Activated T-cell treated with anti-CD3 and anti-CD28 coated beads, Interleukin-2, amount 50 U/mL, for 4 hours (primary cell): ENCODE measurements around the gene EHBP1. TPM values are rescaled to one million over a fixed set of nuclear protein-coding genes. Genes with fewer than 3 reads are reported as not detected.

Experiments
- ATAC-seq, 2 donors: fragments of 200-7000 bp; cut with Tn5 transposase; one replicate each; pipeline ENCODE4 v1.10.0; 2021
- DNase-seq: peaks from one replicate; pipeline ENCODE4 v3.0.0-alpha.2; 2020
- H3K27me3 Mint-ChIP-seq: one replicate; pipeline ENCODE4 v1.8.0; 2021; ENCODE audit warnings: low read depth, mixed read lengths
- H3K36me3 Mint-ChIP-seq: one replicate; pipeline ENCODE4 v1.8.0; 2022; ENCODE audit warnings: mixed read lengths; ENCODE audit not compliant: insufficient read depth
- H3K4me1 Mint-ChIP-seq: one replicate; pipeline ENCODE4 v1.8.0; 2021; ENCODE audit warnings: low read depth, mixed read lengths
- H3K4me3 Mint-ChIP-seq: one replicate; pipeline ENCODE4 v1.8.0; 2021; ENCODE audit warnings: mild to moderate bottlenecking, moderate library complexity, mixed read lengths
- H3K9me3 Mint-ChIP-seq: one replicate; pipeline ENCODE4 v1.8.0; 2021; ENCODE audit warnings: mixed read lengths
- total RNA-seq, 3 donors: library from RNA; stranded (reverse); gene quantifications; one replicate each; pipeline ENCODE4 v1.2.1, GENCODE V29; 2021

The EHBP1 gene
- total RNA-seq, 3 donors from 2014 or later = 19.8 to 21.4 (median 20.2) TPM

DNA sequence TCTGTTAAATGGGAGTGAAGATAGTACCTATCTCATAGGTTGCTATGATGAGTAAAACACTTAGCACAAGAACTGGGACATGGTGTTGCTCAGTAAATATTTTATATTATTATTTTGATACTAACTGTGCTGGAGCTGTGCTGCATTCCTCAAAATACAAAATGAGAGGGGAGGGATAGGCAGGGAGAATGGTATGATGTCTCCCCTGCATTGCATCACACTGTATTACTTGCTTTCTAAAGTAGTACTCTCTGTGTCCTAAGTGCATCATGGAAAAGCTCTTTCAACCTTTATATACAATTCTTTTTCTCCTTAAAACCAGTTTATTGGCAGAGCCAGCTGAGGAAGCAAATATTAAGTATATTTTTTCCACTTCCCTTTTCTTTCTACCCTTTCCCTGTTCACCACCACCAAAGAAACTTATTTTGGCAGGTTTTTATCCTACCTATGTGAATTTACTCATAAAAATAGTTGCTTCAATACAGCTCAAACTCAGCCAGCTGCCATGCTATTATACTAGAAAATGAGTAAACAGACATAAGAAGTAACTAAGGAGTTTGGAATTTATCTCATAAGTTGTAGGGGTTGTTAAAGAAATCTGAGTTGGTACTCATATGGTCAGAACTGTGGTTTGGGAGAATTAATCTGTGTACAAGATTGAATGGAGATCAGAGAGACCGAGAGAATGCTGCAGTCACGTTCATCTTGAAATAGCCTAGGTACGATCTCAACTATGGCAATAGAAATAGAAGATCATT is 60.3 kb downstream of the EHBP1 start:
- Mint-ChIP-seq H3K27me3 (no peaks in the 10 kb centered on the region), H3K4me1 (peaks cover 5% of the 10 kb centered on the region), H3K36me3 (peaks cover 2% of the 10 kb centered on the region), H3K4me3 (no peak overlapping the region), H3K9me3 (no peaks in the 10 kb centered on the region)
- DNase-seq (no peak), ATAC-seq (no peak)

DNA sequence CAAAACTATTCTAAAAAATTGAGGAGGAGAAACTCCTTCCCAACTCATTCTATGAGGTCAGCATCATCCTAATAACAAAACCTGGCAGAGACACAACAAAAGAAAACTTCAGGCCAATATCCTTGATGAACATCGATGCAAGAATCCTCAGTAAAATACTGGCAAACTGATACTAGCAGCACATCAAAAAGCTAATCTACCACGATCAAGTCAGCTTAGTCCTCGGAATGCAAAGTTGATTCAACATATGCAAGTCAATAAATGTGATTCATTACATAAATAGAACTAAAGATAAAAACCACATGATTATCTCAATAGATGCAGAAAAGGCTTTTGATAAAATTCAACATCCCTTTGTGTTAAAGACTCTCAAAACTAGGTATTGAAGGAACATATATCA is 63.1 kb downstream of the EHBP1 start:
- Mint-ChIP-seq H3K4me3 (no peak overlapping the region), H3K9me3 (no peaks in the 10 kb centered on the region), H3K4me1 (peaks cover 3% of the 10 kb centered on the region), H3K36me3 (peaks cover 2% of the 10 kb centered on the region), H3K27me3 (no peaks in the 10 kb centered on the region)
- ATAC-seq (no peak), DNase-seq (no peak)

DNA sequence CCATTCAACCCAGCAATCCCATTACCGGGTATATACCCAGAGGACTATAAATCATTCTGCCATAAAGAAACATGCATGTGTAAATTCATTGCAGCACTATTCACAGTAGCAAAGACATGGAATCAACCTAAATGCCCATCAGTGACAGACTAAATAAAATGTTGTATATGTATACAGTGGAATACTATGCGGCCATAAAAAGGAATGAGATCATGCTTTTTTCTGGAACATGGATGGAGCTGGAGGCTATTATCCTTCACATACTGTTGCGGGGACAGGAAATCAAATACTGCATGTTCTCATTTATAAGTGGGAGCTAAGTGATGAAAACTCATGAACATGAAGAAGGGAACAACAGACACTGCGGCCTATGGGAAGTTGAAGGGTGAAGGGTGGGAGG is 65.1 kb downstream of the EHBP1 start:
- no peaks in the 10 kb centered on the region for H3K9me3 Mint-ChIP-seq
- H3K4me1 Mint-ChIP-seq = peaks cover 3% of the 10 kb centered on the region
- H3K4me3 Mint-ChIP-seq = no peak overlapping the region
- no peak for ATAC-seq
- H3K36me3 Mint-ChIP-seq = peaks cover 2% of the 10 kb centered on the region
- no peaks in the 10 kb centered on the region for H3K27me3 Mint-ChIP-seq
- DNase-seq = no peak

DNA sequence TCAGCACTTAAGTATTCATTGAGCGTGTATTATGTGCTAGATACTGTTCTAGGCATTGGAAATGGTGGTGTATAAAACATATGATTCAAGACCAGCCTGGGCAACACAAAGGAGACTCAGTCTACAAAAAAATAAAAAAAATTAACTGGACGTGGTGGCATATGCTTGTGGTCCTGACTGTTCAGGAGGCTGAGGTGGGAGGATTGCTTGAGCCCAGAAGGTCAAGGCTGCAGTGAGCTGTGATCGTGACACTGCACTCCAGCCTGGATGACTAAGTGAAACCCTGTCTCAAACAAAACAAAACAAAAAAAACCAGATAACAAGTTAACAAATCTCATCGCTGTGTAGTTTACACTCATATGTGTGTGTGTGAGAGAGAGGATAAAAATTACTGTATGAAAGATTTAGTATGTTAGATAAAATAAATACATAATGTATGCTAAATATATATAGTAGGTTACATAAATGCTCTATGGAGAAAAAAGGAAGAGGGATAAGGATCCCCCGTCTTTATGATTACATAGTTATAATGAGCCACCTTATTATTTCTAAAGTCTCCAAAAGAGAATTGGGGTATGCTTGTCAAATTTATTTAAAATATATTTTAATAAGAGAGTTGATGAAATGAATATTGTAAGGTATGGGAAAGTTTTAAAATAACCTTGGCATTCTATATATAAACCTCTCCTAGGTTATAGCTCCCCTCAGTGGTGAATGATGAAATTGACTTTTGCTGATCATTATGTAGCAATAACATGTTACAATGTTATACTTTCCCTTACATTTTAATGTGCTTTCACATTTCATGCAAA is 69.2 kb downstream of the EHBP1 start:
- no peak for DNase-seq
- ATAC-seq = no peak
- H3K27me3 Mint-ChIP-seq = no peaks in the 10 kb centered on the region
- peaks cover 2% of the 10 kb centered on the region for H3K36me3 Mint-ChIP-seq
- H3K4me1 Mint-ChIP-seq = peaks cover 3% of the 10 kb centered on the region
- no peak overlapping the region for H3K4me3 Mint-ChIP-seq
- no peaks in the 10 kb centered on the region for H3K9me3 Mint-ChIP-seq

DNA sequence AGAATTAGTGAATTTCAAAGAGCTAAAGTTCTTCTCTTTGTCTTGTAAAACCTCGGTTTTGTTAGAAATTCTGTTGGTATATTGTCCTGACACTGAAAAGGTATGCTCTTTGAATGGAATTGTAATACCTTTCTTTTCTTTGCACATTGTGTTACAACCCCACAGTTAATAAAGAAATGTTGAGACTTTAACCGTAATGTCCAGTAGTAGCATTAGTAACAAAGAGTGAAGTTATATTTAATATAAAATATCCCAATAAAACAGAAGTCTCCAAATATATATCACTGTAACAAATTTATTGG is 69.8 kb downstream of the EHBP1 start:
- Mint-ChIP-seq H3K9me3 (no peaks in the 10 kb centered on the region), H3K4me3 (no peak overlapping the region), H3K27me3 (no peaks in the 10 kb centered on the region), H3K36me3 (no peaks in the 10 kb centered on the region), H3K4me1 (peaks cover 3% of the 10 kb centered on the region)
- ATAC-seq (no peak), DNase-seq (no peak)

DNA sequence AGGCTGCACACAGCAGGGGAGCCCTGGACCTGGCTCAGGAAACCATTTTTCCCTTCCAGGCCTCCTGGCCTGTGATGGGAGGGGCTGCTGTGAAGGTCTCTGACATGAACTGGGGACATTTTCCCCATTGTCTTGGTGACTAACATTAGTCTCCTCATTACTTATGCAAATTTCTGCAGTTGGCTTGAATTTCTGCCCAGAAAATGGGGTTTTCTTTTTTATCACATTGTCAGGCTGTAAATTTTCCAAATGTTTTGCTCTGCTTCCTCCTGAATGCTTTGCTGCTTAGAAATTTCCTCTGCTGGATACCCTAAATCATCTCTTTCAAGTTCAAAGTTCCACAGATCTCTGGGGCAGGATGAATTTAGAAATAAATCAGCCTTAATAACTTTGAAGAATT is 78.2 kb downstream of the EHBP1 start:
- no peak for ATAC-seq
- Mint-ChIP-seq H3K9me3 (peaks cover 5% of the 10 kb centered on the region), H3K4me1 (no peaks in the 10 kb centered on the region)

DNA sequence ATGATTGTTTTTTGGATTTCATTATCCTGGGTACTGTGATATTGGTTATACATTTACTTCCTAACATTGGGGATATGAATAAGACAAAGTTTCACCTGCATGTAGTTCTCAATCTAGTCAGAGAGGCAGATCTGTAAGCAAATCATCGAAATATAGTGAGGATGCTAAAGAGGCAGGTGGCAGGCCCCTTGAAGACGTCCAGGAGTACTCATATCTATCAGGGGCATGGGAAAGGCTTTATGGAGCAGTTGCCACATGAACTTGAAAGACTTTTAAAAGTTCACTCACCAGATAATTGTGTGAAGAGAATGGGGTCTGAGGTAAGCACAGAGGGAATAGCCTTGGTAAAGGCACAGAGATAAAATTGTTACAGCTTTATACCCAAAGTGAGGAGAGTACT is 78.8 kb downstream of the EHBP1 start:
- H3K4me3 Mint-ChIP-seq = no peak overlapping the region
- ATAC-seq (no peak), DNase-seq (no peak)
- peaks cover 5% of the 10 kb centered on the region for H3K9me3 Mint-ChIP-seq
- peaks cover 7% of the 10 kb centered on the region for H3K36me3 Mint-ChIP-seq
- H3K4me1 Mint-ChIP-seq = no peaks in the 10 kb centered on the region
- no peaks in the 10 kb centered on the region for H3K27me3 Mint-ChIP-seq

More for the DNA sequence above, 78.2 kb downstream of the EHBP1 start:
- no peak for DNase-seq
- H3K27me3 Mint-ChIP-seq = no peaks in the 10 kb centered on the region
- H3K4me3 Mint-ChIP-seq = no peak overlapping the region
- H3K36me3 Mint-ChIP-seq = peaks cover 7% of the 10 kb centered on the region

DNA sequence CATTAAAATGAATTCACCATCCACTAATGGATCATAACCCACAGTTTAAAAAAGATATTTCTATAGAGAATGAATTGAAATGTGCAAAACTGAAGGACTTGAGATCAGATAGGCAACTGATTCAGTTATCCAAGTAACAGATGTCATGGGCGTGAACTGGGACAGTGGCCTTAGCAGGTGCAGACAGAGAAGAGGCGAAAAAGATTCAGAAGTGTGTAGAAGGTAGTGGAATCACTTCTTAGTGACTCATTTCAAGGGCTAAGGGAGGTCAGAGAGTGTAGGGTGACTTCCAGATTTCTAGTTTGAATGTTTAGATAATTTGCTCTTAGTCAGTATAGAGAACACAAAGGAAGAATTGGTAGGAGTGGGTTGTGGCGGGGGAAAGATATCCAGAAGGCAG is 79.7 kb downstream of the EHBP1 start:
- Mint-ChIP-seq H3K9me3 (peaks cover 5% of the 10 kb centered on the region), H3K4me3 (no peak overlapping the region), H3K36me3 (peaks cover 7% of the 10 kb centered on the region), H3K4me1 (no peaks in the 10 kb centered on the region), H3K27me3 (no peaks in the 10 kb centered on the region)
- ATAC-seq (no peak), DNase-seq (no peak)

DNA sequence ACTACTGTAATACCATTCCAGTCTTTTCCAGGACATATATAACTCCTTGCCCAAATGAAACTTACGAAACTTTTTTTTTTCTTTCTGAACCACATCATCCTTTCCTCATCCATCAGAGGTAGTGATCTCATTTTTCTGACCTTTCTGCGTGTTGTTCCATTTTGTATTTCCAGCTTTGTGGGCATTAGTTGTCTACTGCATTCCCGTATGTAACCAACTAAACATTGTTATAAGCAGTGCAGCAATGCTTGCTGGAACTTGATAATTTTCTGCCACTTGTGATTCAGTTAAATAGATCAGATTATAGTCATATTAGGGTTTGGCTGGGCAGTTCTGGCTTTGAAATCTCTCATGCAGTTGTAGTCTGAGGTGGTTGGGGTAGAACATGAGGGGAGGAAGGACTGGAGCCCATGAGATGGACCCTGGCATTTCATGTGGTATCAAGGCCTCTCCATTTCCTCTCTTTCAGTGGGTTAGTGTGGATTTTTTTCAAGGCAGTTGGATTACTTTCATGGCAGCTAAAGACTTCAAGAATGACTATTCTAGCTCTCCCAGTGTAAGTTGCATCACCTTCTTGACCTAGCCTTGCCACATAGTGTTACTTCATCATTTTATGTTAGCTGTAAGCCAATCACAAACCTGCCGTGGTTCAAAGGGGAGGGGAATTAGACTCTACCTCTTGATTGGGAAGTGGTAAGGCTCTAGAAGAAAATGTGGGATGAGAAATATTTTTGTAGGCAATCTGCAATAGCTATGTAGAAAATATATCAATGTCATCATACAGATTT is 80.5 kb downstream of the EHBP1 start:
- DNase-seq (no peak), ATAC-seq (no peak)
- Mint-ChIP-seq H3K36me3 (peaks cover 7% of the 10 kb centered on the region), H3K27me3 (no peaks in the 10 kb centered on the region), H3K9me3 (peaks cover 5% of the 10 kb centered on the region), H3K4me1 (no peaks in the 10 kb centered on the region), H3K4me3 (no peak overlapping the region)

DNA sequence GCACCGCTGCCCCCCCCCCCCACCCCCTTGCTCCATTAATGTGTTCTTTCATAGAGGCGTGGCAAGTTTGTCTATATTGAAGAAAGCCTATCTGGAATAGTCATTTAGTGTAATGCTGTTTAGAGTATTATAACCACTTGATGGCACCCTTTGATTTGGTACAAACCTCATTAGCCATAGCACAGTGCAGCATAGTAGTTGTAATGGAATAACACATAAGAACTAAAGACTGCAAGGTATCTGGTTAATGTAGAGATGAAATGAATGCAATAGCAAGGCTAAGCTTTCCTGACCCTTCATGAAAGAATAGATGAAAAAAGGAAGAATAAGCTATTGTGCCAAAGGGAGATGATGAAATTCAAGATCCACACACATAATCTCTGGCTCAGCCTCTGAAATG is 81.9 kb downstream of the EHBP1 start:
- Mint-ChIP-seq H3K4me3 (no peak overlapping the region), H3K9me3 (peaks cover 5% of the 10 kb centered on the region), H3K27me3 (no peaks in the 10 kb centered on the region), H3K36me3 (peaks cover 4% of the 10 kb centered on the region), H3K4me1 (no peaks in the 10 kb centered on the region)
- ATAC-seq (no peak), DNase-seq (no peak)

DNA sequence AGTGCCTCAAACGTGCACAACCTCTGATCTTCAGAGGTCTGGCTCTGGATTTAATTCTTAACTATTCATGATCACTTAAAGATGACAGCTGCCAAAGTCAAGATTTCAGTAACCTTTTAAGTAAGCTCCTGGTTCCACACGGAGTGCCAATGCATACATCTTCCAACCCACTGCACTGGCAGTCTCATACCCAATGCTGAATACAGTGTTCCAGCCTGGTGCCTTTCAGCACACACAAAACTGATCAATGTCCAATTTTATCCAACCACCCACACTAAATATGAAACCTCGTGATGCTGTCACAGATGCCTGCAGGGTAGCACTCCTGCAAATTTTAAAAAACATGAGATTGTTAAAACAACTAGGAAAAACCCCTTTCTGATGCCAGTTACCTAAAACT is 84.0 kb downstream of the EHBP1 start:
- H3K4me1 Mint-ChIP-seq = no peaks in the 10 kb centered on the region
- ATAC-seq = no peak
- no peaks in the 10 kb centered on the region for H3K36me3 Mint-ChIP-seq
- no peaks in the 10 kb centered on the region for H3K27me3 Mint-ChIP-seq
- no peaks in the 10 kb centered on the region for H3K9me3 Mint-ChIP-seq
- H3K4me3 Mint-ChIP-seq = no peak overlapping the region
- no peak for DNase-seq

DNA sequence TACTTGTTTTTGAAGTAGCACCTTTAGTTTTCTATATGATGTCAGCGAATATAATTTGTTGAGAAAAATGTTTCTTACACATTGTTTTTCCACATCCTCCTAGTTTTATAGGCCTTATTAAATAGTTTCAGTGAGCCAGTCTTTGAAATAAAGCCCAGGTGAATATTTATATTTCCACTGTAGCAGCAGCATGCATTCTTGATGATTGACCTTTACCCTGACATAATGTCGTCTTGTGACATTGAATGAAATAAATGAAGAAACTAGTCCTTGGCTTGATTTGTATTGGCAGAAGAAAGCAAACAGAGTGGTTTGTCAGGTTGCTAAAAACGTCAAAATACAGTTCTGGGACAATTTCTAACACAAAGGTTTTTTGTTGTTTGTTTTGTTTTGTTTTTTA is 84.4 kb downstream of the EHBP1 start:
- Mint-ChIP-seq H3K9me3 (no peaks in the 10 kb centered on the region), H3K36me3 (no peaks in the 10 kb centered on the region), H3K4me1 (no peaks in the 10 kb centered on the region), H3K27me3 (no peaks in the 10 kb centered on the region), H3K4me3 (no peak overlapping the region)
- DNase-seq (no peak), ATAC-seq (no peak)

DNA sequence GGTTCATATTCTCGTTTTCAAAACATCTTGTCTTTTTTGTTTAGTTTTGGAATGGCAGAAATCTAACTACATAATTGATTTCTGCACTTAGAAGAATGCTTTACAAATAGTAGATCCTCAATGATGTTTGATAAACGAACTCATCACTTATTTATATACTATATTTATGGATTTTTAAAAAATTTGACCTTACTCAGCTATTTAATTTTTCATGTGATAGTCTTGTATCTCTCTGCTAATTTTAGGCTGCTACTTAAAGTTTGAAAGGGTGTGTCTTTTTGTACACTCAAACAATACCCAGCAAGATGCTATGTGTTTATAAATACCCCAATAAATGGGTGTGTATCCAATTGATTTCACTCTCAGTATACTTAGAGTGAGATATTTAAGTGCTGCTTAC is 86.9 kb downstream of the EHBP1 start:
- Mint-ChIP-seq H3K4me1 (no peaks in the 10 kb centered on the region), H3K27me3 (no peaks in the 10 kb centered on the region), H3K9me3 (no peaks in the 10 kb centered on the region), H3K36me3 (no peaks in the 10 kb centered on the region), H3K4me3 (no peak overlapping the region)
- ATAC-seq (no peak), DNase-seq (no peak)

DNA sequence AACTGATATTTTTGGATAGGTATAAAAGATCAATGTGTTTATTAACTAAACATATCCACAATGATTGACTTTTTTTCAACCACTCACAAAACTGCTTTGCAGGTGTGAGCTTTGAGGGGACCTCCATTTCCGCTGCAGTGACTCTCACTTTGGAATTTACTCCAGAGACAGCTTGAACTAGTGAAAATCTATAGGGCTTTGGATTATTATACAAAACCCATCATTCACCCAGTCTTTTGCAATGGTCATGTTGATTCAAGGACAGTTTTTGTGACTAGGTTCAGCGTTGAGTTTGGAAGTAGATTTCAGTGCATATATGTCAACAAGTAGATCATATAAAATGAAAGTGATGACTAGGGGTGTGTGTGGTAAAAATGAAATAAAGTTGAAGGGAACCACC is 87.7 kb downstream of the EHBP1 start:
- Mint-ChIP-seq H3K36me3 (no peaks in the 10 kb centered on the region), H3K9me3 (no peaks in the 10 kb centered on the region), H3K4me3 (no peak overlapping the region), H3K4me1 (no peaks in the 10 kb centered on the region), H3K27me3 (no peaks in the 10 kb centered on the region)
- ATAC-seq (no peak), DNase-seq (no peak)

DNA sequence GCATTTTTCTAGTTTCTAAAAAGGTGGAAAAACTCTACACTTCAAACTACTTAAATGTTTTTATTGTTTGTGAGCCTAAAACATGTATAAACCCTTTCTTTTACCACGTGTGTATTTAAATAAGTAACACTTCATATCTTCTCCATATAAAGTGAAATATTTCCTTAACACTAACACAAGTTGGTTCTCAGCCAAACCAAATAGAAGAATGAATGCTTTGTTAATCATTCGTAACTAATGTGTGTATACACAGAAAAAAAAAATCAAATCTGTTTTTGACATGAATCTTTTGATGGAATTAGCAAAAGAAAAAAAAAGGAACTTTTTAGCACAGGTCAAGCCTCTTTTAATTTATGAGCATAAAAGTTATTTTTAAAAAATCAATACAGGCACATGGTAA is 89.3 kb downstream of the EHBP1 start:
- no peaks in the 10 kb centered on the region for H3K27me3 Mint-ChIP-seq
- H3K9me3 Mint-ChIP-seq = no peaks in the 10 kb centered on the region
- no peak overlapping the region for H3K4me3 Mint-ChIP-seq
- peaks cover 5% of the 10 kb centered on the region for H3K4me1 Mint-ChIP-seq
- no peak for ATAC-seq
- DNase-seq = no peak
- H3K36me3 Mint-ChIP-seq = no peaks in the 10 kb centered on the region
